ENCODE data around the gene IER5L. TPM values are rescaled to one million over a fixed set of nuclear protein-coding genes. Genes with fewer than 3 reads are reported as not detected.
"Not testable (repeated sequence)": the region's sequence is repeated elsewhere in the genome, so short reads cannot be mapped to it uniquely, and the experiment has no call there.

Gene IER5L
- total RNA-seq, 2 donors from 2014 or later, result 23.5 to 35.0 TPM

DNA sequence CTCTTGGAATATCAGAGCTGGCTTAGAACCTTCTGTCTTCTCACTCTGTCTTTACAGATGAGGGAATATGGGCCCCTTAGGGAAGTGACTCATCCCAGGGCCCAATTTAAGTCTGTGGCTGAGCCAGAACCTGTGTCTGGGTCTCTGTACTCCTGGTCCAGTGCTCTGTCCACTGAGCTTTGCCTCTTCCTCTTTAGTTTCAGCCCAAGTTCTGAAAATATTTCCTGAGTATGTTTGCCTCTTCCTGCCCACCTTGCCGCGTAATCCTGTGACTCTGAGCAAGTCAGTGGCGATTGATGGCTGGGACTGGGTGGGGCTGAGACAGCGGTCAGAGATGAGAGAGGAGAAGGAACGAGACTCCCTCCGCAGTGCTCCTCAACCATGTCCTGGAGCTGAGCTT lies 7.8 kb downstream of the IER5L start:
- intact Hi-C loops (cut with DNase I), result loop anchor here in 1 of 2 donors (10.0 kb wide), 1 partner anchor 325 kb away; no protein-coding TSS in a partner anchor
- no peak for DNase-seq (ENCODE audit: low spot score)

DNA sequence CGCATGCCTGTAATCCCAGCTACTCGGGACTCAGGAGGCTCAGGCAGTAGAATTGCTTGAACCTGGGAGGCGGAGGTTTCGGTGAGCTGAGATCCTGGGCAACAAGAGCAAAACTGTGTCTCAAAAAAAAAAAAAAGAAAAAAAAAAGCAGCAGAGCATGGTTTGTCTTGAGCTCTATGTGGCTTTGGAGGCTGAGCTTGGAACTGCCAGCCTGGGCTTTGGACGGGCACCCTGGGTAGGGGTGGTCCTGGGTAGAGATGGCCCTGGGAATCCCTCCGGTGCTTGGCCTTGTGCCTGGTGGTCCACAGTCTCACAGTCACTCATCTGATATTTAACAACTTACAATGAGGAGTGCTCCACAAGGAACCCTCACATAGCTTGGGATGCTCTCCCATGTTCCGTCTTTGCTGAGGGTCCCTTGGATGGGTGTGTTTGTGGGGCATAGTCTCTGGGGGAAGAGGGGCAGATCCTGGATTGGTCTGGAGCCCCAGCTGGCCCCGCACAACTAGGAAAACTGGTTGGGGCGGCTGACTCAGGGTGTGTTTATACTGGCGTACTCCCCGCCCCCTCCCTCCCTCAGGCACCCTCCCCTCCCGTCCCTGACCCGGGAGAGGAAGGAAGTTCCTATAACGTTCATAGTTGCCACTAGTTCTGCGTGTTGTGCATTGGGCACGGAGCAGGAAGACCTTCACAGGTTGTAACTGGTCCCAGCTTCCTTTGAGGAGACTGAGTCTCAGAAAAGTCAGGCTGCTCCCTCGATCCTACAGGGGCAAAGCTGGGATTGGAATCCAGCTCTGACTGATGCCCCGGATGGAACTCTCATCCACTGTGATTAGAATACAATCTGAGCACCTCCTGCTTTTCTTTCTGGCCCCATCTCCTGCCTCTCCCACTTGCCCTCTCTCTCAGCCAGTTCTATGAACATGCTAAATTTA lies 11.2 kb downstream of the IER5L start:
- intact Hi-C loops (cut with DNase I), result no loop called here
- no peak for DNase-seq (ENCODE audit: low spot score)

DNA sequence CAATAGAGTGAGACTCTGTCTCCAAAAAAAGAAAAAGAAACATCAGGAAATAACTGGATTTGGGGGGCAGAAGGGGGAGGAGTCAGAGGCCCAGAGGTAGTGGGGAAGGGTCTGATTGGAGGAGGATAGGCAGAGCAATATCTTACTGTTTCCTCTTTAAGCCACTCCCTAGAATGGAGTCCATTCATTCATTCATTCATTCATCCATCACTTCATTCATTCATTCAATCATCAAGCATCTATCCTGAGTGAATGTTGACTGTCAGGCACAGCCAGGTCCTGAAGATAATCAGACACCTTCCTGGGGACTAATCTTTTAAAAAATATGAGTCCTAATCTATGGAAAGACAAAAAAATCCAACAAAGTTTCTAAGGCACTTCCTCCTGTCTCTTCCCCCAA lies 12.9 kb downstream of the IER5L start:
- intact Hi-C loops (cut with DNase I), result no loop called here

GRCh38 chr9:129164246-129164930 lies 13.7 kb downstream of the IER5L start:
- intact Hi-C loops (cut with DNase I), result no loop called here
- DNase-seq (ENCODE audit: low spot score), result no peak

More for the DNA sequence above, 12.9 kb downstream of the IER5L start:
- no peak for DNase-seq (ENCODE audit: low spot score)

DNA sequence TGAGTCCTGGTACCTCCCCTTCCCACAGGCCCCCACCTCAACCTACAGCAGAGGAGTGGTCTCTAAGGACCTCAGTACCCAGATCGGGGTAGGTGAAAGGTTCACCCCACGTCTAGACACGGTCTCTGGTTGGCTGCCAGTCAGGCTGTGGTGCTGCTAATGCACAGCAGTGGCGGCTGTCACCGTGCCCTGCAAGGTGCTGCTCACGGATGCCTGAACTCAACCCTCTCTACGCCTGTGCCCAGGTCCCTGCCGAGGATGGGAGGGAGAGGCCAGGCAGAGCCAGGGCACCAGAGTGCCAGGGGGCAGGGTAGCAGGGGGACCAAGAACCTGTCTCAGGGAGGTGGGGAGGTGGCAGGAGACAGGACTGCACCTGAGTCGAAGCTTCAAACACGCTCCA lies 14.3 kb downstream of the IER5L start:
- no peak for DNase-seq (ENCODE audit: low spot score)
- intact Hi-C loops (cut with DNase I), result no loop called here

- DNase-seq (ENCODE audit: low spot score); intact Hi-C loops (cut with DNase I): not testable (repeated sequence)
Measured at GRCh38 chr9:129163198-129163670, 14.8 kb downstream of the IER5L start.

DNA sequence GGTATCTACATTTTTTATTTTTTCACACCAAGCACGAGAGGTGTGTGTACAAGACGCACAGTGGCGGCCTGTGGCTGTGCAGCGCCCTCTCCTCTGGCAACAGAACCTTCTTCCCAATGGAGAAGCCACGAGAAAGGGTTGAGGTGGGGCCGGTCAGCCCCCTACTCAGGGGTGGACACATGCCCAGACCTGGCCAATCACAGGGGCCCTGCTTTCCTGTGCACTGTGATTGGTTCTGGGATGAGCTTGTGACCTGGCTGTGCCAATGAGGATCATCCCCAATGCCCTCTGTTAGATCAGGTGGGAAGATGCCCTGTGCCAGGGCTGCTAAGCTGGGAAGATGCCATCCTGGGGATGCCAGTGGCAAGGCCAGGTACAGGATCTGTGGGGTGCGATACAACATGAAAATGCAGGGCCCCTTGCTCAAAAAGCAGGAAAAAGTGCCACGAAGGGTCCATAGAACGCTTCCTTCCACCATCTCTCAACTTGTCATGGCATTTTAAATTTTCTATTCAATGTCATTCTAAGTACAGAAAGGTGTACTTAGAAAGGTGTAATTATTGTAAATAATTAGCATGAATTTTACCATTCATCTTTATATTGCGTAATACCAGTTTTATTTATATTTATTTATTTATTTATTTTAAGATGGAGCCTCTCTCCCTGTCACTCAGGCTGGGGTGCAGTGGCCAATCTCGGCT lies 15.4 kb downstream of the IER5L start:
- no peak for DNase-seq (ENCODE audit: low spot score)
- intact Hi-C loops (cut with DNase I), result no loop called here

DNA sequence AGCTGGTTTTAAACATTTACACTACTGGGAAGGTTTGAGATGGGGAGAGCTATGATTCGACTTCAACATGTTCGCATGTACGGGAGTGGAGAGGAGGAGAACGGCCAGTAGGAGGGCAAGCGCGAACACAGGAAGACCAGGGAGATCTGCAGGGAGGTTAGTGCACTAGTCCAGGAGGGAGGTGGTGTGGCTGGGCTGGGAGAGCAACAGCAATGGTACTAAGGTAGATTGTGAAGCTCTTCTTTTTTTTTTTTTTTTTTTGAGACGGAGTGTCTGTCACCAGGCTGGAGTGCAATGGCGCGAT lies 16.6 kb downstream of the IER5L start:
- intact Hi-C loops (cut with DNase I), result no loop called here
- no peak for DNase-seq (ENCODE audit: low spot score)

GRCh38 chr9:129160712-129161533 lies 17.1 kb downstream of the IER5L start:
- intact Hi-C loops (cut with DNase I), result no loop called here
- DNase-seq (ENCODE audit: low spot score), result no peak

GRCh38 chr9:129156163-129156562 lies 21.9 kb downstream of the IER5L start:
- intact Hi-C loops (cut with DNase I), result no loop called here
- no peak for DNase-seq (ENCODE audit: low spot score)

GRCh38 chr9:129154866-129155477 lies 23.1 kb downstream of the IER5L start:
- DNase-seq (ENCODE audit: low spot score), result no peak
- intact Hi-C loops (cut with DNase I), result no loop called here

DNA sequence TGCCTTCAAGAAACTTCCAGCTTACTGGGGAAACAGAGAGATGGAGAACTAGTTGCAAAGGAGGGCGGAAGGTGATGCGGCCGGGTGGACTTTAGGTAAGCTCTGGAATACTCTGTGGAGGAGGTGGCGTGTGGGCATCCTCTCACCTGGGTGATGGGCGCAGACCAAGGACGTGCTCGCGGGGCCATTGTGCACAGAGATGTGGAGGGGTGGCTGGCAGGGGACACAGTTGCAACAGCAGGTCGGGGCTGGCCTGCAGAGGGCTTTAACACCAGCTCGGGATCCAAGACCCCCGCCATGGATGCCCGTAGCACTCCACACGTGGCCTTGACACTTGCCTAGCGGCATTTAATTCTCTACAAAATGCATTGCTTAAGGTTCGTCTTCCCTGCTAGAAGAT lies 26.6 kb downstream of the IER5L start:
- no peak for DNase-seq (ENCODE audit: low spot score)
- intact Hi-C loops (cut with DNase I), result no loop called here

DNA sequence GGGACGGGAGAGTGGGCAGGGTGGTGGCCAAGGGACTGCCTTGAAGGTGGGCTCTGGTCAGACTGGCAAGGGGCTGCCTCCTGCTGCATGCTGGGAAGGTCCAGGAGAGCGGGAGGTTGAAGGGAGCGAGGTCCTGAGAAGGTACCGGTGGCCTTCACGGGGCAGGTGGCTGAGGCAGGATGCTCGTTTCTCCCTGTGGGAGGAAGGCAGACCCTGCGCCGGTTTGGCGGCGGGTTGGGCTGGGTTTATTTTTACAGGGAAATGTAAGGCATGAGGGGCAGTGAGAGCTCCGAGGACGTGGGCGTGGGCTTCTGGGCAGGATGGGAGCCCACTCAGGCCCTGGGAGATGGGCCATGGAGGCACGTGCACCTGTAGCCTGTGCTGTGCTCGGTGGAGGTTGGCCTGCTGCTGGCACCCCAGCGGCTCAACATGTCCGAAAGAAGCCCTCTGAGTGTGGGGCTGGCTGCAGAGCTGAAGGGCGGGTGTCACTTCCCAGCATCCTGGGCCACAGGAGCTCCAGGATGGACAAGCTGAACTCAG lies 27.3 kb downstream of the IER5L start:
- intact Hi-C loops (cut with DNase I), result no loop called here
- DNase-seq (ENCODE audit: low spot score), result no peak

DNA sequence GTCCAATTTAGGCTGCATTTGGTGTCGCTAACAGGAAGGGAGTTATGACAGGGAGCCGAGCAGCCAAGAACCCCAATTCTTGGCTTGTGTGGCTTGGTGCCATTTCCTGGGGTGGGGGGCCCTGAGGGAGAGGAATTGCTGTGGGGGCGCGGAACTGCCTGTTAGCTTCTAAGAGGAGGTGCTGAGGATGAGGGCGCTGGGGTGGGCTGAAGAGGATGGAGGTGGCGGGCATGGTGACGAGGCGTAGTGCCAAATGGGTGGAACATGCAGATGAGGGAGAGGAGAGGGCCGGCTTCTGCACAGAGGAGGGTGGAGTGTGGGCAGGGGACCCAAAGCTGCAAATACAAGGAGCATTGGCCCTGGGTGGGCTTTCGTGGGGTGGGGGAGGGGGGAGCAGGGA lies 27.9 kb downstream of the IER5L start:
- intact Hi-C loops (cut with DNase I), result no loop called here
- DNase-seq (ENCODE audit: low spot score), result no peak

- DNase-seq (ENCODE audit: low spot score), result no peak
- intact Hi-C loops (cut with DNase I), result loop anchor here in 1 of 2 donors (10.0 kb wide), 1 partner anchor 345 kb away; no protein-coding TSS in a partner anchor
Measured at GRCh38 chr9:129149442-129149841, 28.6 kb downstream of the IER5L start.

DNA sequence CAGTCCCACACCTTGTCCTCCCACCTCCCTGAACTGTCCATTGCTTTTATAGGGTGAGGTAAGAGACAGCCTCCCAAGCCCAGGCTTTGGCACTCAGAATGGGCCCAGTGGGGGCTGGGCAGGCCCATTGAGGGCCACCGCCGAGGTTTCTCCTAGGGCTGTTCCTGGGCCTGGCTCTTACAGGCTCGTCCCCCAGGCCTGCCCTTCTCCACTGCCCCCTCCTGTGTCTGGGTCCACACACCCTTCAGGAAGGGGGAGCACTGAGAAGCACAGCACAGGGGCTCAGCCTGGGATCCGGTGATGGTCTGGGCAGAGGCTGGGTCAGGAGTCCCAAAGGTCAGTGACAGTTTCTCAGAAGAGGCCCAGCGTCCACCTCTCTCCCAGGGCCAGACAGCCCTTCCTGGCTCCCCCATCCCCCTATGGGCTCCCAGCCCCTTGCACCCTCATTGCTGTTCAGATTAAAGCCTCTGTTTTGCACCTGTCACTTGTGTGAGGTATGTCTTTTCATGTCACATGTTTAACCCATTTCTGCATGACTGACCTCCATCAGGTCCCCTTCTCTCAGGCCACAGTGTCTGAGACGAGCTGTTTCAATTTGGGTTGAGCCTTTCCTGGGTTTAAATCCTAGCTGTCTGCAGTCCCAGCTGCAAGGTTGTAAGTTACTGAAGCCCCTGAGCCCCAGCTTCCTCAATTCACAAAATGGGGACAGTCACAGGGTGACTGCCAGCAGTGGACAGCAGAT lies 29.4 kb downstream of the IER5L start:
- no peak for DNase-seq (ENCODE audit: low spot score)
- intact Hi-C loops (cut with DNase I), result loop anchor here in 1 of 2 donors (10.0 kb wide), 1 partner anchor 346 kb away; no protein-coding TSS in a partner anchor

GRCh38 chr9:129146441-129146941 lies 31.6 kb downstream of the IER5L start:
- DNase-seq (ENCODE audit: low spot score), result no peak
- intact Hi-C loops (cut with DNase I), result loop anchor here in 1 of 2 donors (10.0 kb wide), 1 partner anchor 348 kb away; no protein-coding TSS in a partner anchor

Measured in posterior vena cava (tissue), 2 donors.